Adipocyte (in vitro differentiated cells): ENCODE measurements around the gene STAB2.

ENCODE experiments used
- DNase-seq: peaks from one replicate; pipeline ENCODE4 v3.0.0-alpha.2; 2015; ENCODE audit warnings: low read depth
- H3K27me3 ChIP-seq: replicated peaks from 2 replicates; pipeline ENCODE4 v1.7.0; 2013; ENCODE audit warnings: mild to moderate bottlenecking, low read length, moderate library complexity; ENCODE audit not compliant: control insufficient read depth, insufficient read depth
- H3K36me3 ChIP-seq: 2 replicates; pipeline ENCODE4 v1.7.0; 2013; ENCODE audit warnings: low read length, mild to moderate bottlenecking, moderate library complexity; ENCODE audit not compliant: control insufficient read depth, insufficient read depth, severe bottlenecking
- H3K4me1 ChIP-seq: 2 replicates; pipeline ENCODE4 v1.7.0; 2013; ENCODE audit warnings: mild to moderate bottlenecking, low read length, moderate library complexity; ENCODE audit not compliant: control insufficient read depth, insufficient read depth
- H3K4me3 ChIP-seq: 2 replicates; pipeline ENCODE4 v1.7.0; 2013; ENCODE audit warnings: mild to moderate bottlenecking, low read length, moderate library complexity
- H3K9ac ChIP-seq: 2 replicates; pipeline ENCODE4 v1.7.0; 2013; ENCODE audit warnings: mild to moderate bottlenecking, low read length, moderate library complexity
- H3K9me3 ChIP-seq: 2 replicates; pipeline ENCODE4 v1.7.0; 2013; ENCODE audit warnings: mild to moderate bottlenecking, low read length, moderate library complexity; ENCODE audit not compliant: control insufficient read depth

STAB2 gene

DNA sequence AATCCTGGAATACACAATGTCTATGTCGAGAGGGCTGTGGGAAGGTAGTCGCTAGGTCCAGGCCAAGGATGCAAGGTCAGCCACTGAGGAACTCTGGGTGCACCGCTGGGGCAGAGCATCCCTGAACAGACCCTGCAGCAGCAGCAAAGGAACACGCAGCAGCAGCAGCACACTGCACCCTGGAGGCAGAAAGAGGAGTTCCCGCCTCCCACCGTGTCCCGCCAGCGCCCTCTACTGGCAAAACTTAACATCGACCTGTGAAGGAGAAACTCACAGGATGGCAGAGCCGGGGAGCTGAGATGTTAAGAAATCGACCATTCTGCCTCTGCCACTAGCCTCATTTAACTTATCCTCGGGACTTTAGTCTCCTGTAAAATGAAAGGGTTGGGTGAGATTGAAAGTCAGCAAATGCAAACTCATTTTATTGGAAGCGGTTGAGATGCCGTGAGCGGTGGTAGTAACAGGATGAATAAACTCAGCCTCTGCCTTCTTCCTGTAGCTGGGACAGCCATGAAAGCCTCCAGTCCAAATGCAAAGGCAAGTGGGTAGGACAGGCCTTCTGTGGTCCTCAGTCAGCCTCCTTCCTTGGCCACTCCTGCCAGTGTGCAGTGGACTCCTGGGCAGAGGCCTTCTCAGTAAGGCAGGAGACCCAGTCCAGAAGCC lies 45.6 kb downstream of the STAB2 start:
- no peaks in the 10 kb centered on the region for H3K27me3 ChIP-seq
- H3K9ac ChIP-seq = no peak overlapping the region
- DNase-seq = peak; percentile 10
- no peak overlapping the region for H3K4me3 ChIP-seq
- H3K36me3 ChIP-seq = no peaks in the 10 kb centered on the region
- H3K9me3 ChIP-seq = peaks cover 7% of the 10 kb centered on the region
- H3K4me1 ChIP-seq = no peaks in the 10 kb centered on the region

DNA sequence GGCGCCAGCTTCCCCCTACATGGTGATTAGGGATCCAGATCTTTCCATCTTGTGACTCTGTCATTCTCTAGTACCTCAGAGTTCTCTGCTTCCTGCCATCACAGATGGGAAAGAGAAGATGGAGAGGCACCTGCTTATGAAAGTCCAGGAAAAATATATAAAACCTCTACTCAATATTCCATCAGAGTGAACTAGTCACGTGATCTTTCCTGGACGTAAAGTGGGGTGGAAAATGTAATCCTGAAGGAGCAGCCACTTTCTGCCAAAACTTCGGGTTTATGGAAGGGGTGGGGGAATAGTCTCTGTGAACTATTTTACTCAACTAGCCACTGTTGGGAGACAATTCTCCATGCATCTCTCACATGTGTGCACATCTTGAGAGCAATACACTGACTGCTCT lies 47.7 kb downstream of the STAB2 start:
- Histone ChIP-seq H3K9me3 (peaks cover 7% of the 10 kb centered on the region), H3K4me1 (no peaks in the 10 kb centered on the region), H3K27me3 (no peaks in the 10 kb centered on the region), H3K9ac (no peak overlapping the region), H3K4me3 (no peak overlapping the region), H3K36me3 (no peaks in the 10 kb centered on the region)
- no peak for DNase-seq

DNA sequence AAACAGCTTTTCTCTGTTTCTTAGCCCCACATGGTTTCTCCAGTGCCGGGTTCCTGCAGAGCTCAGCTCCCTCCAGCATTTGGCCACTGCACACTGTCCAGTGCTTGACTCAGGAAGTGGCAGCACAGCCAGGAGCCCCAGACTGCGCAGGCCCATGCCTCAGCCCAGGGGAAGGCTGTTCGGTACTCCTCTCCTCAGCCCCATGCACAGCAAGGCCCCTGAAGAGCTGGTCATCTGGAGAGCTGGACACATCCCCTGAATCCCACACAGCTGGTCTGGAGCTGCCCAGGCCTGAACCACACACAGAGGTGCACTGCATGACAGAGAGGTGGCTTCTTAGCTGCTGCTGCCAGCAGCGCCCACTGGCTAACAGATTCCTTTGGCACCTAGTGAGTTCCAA lies 48.3 kb downstream of the STAB2 start:
- no peak for DNase-seq
- Histone ChIP-seq H3K4me3 (no peak overlapping the region), H3K9me3 (peaks cover 7% of the 10 kb centered on the region), H3K4me1 (no peaks in the 10 kb centered on the region), H3K9ac (no peak overlapping the region), H3K27me3 (no peaks in the 10 kb centered on the region), H3K36me3 (no peaks in the 10 kb centered on the region)

DNA sequence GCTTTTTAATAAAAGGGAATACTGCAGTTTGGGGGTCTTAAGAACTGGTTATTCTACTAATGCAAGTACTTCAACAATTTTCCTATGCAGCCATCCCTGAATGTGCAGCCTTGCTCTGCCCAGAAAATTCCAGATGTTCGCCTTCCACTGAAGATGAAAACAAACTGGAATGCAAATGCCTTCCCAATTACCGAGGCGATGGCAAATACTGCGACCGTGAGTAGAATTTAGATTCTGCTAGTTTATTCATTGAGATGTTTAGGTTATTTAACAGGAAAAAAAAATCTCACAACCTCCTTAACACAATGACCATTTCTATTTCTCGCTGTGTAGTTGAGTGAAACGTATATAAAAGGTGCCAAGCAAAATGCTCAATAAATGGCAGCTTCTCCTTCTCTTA lies 49.9 kb downstream of the STAB2 start:
- no peak for DNase-seq
- no peaks in the 10 kb centered on the region for H3K36me3 ChIP-seq
- no peak overlapping the region for H3K4me3 ChIP-seq
- peaks cover 7% of the 10 kb centered on the region for H3K9me3 ChIP-seq
- no peak overlapping the region for H3K9ac ChIP-seq
- H3K27me3 ChIP-seq = no peaks in the 10 kb centered on the region
- no peaks in the 10 kb centered on the region for H3K4me1 ChIP-seq

DNA sequence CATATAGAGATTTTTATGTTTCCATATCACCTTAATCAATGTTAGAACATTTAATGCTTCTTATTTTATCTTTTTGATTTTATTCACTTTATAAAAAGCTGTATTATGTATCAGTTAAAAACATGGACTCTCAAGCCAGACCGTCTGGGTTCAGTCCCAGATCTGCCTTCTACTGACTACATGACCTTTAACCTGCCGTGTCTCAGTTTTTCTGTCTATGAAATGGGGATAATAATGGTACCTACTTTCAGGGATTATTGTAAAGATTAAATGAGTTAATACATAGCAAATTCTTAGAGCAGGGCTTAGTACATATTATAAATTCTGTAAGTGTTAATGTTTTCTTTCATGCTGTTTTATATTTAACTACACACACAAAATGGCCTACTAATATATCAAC lies 50.4 kb downstream of the STAB2 start:
- Histone ChIP-seq H3K4me3 (no peak overlapping the region), H3K9me3 (peaks cover 7% of the 10 kb centered on the region), H3K4me1 (no peaks in the 10 kb centered on the region), H3K36me3 (no peaks in the 10 kb centered on the region), H3K9ac (no peak overlapping the region), H3K27me3 (no peaks in the 10 kb centered on the region)
- DNase-seq = no peak

DNA sequence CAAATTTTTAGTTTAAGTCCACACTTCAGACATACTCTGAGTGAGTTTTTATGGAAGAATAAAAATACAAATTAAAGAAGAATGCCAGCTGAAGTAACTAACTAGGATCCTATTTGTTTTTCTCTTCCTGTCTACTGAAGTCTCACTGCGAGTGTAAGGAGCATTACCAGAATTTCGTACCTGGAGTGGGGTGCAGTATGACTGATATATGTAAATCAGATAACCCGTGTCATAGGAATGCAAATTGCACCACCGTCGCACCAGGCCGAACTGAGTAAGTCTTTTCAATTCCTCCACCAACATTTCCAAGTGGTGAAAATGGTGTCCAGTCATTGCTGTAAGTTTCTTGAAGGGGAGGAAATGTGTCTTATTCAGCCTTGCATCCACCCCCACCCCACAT lies 52.9 kb downstream of the STAB2 start:
- DNase-seq = no peak
- H3K4me1 ChIP-seq = peaks cover 5% of the 10 kb centered on the region
- peaks cover 4% of the 10 kb centered on the region for H3K9me3 ChIP-seq
- no peak overlapping the region for H3K9ac ChIP-seq
- H3K4me3 ChIP-seq = no peak overlapping the region
- H3K36me3 ChIP-seq = no peaks in the 10 kb centered on the region
- no peaks in the 10 kb centered on the region for H3K27me3 ChIP-seq

DNA sequence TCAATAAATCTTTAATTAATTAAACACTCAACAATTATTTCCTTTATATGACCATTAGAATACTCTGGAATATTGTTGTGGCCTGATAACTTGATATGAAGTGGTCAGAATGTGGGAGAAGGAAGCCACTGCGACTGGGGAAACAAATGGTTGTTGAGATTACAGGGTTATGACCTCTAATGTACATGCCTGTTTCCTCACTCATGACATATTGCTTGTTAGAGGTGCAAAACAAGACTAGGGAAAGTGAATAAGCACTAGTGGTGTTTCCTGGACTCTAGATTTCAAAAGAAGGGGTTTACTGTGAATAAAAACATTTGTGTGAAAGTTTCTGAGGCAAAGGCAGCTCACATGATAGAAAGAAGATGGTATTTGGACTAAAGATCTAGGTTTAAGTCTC lies 53.3 kb downstream of the STAB2 start:
- Histone ChIP-seq H3K4me3 (no peak overlapping the region), H3K9me3 (no peaks in the 10 kb centered on the region), H3K36me3 (no peaks in the 10 kb centered on the region), H3K4me1 (peaks cover 9% of the 10 kb centered on the region), H3K9ac (no peak overlapping the region), H3K27me3 (no peaks in the 10 kb centered on the region)
- DNase-seq = no peak

DNA sequence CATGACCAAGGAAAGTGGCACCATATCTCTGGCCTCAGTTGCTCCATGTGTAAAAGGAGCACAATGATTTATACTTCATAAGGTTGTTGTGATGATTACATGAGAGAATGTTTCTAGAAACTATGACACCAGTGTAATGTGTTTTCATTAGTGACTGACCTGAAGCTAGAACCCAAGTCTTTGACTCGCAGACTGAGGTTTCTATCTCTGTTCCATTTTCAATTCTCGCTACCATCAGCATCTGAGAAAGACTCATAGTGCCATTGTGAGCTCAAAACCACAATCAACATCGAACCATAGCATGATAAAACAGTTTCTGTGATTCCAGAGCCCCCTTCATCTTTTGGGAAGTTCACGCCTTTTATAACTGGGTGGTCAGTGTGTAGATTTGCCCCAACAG lies 53.8 kb downstream of the STAB2 start:
- no peak for DNase-seq
- H3K4me3 ChIP-seq = no peak overlapping the region
- H3K9me3 ChIP-seq = no peaks in the 10 kb centered on the region
- H3K4me1 ChIP-seq = peaks cover 12% of the 10 kb centered on the region
- no peaks in the 10 kb centered on the region for H3K36me3 ChIP-seq
- no peak overlapping the region for H3K9ac ChIP-seq
- H3K27me3 ChIP-seq = no peaks in the 10 kb centered on the region

DNA sequence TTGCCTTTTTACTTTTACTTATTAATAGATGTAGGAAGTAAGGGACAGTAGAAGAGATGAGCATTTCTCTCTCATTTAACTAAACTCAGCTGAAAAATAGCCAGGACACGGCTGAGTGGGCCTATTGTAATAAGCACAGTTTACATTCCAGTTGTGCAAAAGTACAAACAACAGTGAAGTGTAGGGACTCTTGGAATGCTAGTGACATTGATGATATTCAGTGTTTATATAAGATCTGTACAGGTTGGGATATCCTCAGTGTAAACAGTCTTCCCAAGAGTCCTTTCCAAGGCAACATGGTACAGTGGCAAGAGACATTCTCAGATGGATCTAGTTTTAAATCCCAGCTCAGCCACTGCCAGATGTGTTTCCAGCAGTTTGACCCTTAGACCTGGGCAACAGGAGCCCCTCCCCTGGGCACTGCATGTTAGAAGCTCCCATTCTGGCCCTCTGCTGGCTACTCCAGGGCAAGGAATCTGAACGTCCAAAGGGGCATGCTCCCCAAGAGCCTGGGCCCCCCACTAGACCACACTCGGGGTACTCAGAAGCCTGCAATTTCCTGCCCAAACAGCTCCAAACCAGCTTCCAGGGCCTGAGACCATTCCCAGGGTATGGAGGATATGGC lies 55.3 kb downstream of the STAB2 start:
- Histone ChIP-seq H3K27me3 (no peaks in the 10 kb centered on the region), H3K4me1 (peaks cover 17% of the 10 kb centered on the region)

DNA sequence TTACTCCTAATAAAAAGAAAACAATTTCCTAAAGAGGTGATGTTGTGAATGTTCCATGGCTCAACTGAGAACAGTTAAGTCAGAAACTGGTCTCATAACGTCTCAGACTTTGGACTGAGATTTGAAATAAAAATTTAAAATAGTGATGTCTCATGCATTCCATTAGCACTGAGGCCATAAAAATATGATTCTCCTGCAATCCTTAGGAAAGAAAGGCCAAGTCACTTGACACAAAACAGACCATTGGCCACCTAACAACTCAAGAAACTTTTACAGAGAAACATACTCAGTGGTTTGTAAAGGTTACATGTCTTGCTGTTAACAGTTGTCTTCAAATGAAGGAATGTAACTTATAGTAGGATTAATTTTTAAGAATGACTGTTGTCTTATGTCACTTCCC lies 58.1 kb downstream of the STAB2 start:
- Histone ChIP-seq H3K36me3 (no peaks in the 10 kb centered on the region), H3K27me3 (peaks cover 10% of the 10 kb centered on the region), H3K9ac (no peak overlapping the region), H3K4me3 (no peak overlapping the region), H3K9me3 (no peaks in the 10 kb centered on the region), H3K4me1 (peaks cover 19% of the 10 kb centered on the region)
- DNase-seq = peak; percentile 1

More for the DNA sequence above, 55.3 kb downstream of the STAB2 start:
- Histone ChIP-seq H3K9me3 (no peaks in the 10 kb centered on the region), H3K9ac (no peak overlapping the region), H3K36me3 (no peaks in the 10 kb centered on the region), H3K4me3 (no peak overlapping the region)
- DNase-seq = no peak

DNA sequence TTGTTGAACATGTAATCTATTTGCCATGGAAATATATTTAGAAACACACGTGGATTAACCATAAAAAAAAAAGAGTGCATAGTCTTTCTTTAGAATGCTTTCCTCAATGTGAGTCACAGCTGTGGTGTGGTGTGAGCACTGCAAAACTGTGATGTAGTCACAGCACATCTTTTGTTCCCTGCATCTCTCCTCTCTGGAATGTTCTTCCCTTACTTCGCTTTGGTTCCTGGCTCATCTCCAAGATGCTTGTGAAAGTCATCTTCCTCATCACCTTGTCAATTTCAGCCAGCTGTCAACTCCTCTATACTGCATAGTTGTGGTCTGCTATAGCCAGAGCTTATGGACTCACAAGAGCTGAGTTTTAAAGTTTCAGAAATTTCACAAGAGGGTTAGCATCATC lies 60.2 kb downstream of the STAB2 start:
- H3K9me3 ChIP-seq = no peaks in the 10 kb centered on the region
- no peaks in the 10 kb centered on the region for H3K36me3 ChIP-seq
- DNase-seq = peak; percentile 25
- peaks cover 10% of the 10 kb centered on the region for H3K27me3 ChIP-seq
- no peak overlapping the region for H3K4me3 ChIP-seq
- no peak overlapping the region for H3K9ac ChIP-seq
- peaks cover 19% of the 10 kb centered on the region for H3K4me1 ChIP-seq

DNA sequence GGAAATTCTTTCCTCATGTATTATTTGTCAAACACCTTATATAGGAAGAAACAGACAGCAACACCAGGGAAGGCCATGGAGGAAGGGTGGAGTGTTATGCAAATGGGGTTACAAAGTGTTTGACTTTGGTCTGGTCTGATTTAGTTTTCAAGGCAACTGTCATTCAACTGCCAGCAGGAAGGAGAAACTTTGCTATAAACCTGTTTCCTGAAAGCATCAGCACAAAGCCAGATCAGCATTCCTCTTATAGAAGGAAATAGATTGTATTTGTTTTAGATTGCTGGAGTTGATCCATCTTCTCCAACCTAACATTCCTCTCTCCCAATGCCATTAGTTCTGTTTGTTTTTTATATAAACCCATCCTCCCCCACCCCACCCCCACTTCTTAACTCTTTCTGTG lies 65.7 kb downstream of the STAB2 start:
- no peak for DNase-seq
- Histone ChIP-seq H3K9me3 (no peaks in the 10 kb centered on the region), H3K4me1 (no peaks in the 10 kb centered on the region), H3K4me3 (no peak overlapping the region), H3K9ac (no peak overlapping the region), H3K27me3 (peaks cover 13% of the 10 kb centered on the region), H3K36me3 (no peaks in the 10 kb centered on the region)
